ENCODE measurements around the gene LHFPL3.

Gene LHFPL3

DNA sequence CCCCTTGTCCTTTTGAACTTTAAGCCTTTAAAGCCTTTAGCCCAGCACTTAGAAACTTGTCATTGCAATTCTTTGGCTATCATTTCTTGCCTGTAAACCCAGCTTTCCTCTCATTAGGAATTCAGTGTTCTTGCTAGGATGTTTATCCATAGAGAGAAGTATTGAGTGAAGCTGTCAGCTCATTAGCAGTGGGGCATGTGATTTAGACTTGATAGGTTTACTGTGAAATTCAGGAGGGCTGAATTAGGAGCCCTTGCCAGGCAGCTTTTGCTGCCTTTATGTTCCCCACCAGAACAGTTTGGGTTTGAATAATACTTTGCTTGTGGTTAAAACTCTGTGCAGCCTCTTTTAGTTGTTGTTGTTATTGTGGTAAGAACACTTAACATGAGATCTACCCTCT lies 39.5 kb downstream of the LHFPL3 start:
- DNase-seq (ENCODE audit: insufficient read length, low spot score): no peak
- FAIRE-seq: no peak

- DNase-seq (ENCODE audit: insufficient read length, low spot score) (no peak), FAIRE-seq (no peak)
These were observed 43.0 kb downstream of the LHFPL3 start for GRCh38 chr7:104371216-104371979.

DNA sequence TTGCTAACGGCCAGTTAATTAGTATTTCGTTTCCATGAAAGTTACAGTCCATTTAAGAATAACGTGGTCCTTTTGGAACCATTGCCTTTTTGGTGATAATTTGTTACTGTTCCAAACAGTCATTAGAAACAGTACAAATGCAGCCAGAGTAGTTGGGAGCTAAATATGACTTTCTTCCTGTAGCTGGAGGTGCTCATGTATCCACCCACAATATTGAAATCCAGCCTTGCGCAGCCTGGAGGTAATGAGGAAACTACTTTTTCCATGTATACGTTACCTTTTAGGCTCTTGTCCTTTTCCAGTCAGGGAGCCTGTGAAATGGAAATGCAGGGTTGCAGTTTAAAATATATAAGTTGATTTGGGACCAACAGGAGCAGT lies 43.6 kb downstream of the LHFPL3 start:
- no peak for FAIRE-seq
- DNase-seq (ENCODE audit: insufficient read length, low spot score): no peak

DNA sequence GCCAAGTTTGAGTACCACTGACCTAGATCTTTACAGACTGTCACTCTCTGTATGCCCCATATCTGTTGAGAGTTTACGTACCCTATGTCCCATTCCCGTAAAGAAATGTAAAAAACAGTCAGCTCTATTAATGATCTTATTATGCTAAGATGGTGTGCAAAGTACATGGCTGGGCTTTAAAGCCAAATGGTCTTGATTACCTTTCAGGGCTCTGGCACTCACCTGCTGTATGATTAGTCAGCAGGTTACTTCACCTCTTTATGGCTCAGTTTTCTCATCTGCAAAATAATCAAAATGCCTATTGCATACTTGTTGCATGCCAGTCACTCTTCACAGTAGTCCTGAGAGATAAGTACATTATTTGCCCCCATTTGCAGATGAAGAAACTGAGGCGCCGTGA lies 54.2 kb downstream of the LHFPL3 start:
- FAIRE-seq (no peak), DNase-seq (ENCODE audit: insufficient read length, low spot score) (no peak)

- DNase-seq (ENCODE audit: insufficient read length, low spot score) (no peak), FAIRE-seq (no peak)
These were observed 58.5 kb downstream of the LHFPL3 start for GRCh38 chr7:104386943-104387342.

- FAIRE-seq (no peak), DNase-seq (ENCODE audit: insufficient read length, low spot score) (no peak)
These were observed 59.8 kb downstream of the LHFPL3 start for GRCh38 chr7:104388222-104388621.

DNA sequence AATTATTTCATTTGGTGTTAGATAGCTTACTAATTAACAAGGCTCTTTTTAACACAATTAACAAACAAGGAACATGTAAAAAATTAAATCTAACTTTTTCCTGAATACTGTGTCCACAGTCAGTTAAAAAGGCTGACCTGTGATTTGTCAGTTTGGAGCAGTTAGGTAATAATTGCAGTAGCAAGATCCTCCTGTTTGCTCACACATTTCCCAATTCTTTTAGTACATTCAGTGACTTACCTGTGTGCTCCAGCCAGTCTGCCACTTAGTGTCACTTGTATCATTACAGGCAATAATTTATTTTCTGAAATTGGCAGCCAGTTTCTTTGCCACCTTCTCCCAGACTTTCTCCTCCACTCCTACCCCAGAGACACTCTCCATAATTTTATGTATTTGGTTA lies 66.8 kb downstream of the LHFPL3 start:
- no peak for DNase-seq (ENCODE audit: insufficient read length, low spot score)
- FAIRE-seq: no peak

DNA sequence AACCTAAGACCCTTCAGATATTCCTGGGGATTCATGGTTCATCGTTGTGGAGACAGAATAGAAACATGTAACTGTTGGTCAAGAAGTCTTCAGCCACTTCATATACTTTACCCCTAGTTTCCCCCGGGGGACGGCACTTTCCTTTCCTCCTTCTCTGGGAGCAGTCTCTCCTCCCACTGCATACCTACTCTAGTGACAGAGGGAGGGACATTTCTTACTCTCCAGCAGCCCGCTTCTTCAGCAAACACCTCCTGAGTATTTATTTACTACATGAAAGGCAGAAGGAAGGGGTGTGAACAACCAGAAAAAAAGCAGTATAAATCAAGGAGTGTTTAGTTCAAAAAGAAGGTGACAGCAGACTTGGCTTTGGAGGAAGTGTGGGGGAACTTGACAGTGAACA lies 69.0 kb downstream of the LHFPL3 start:
- DNase-seq (ENCODE audit: insufficient read length, low spot score) (no peak), FAIRE-seq (no peak)

DNA sequence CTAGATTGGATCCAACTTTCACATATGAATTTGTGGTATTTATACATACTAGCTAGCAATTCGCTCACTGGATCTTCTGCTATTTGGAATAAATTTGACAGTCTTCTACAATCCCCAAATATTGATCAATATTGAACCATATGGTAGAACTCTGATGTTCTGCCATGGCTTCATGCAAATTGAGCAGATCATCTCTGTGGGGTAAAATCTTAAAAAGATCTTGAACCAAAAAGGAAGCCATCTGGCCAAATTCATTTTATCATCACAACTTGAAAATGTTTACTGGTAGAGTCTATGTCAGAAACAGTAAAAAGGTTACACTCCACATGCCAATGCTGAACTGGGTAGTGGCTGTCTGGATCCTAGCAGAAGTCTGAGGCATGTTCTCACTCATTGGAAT lies 80.0 kb downstream of the LHFPL3 start:
- DNase-seq (ENCODE audit: insufficient read length, low spot score): no peak
- FAIRE-seq: no peak

- FAIRE-seq: no peak
- no peak for DNase-seq (ENCODE audit: insufficient read length, low spot score)
These were observed 82.3 kb downstream of the LHFPL3 start for GRCh38 chr7:104410742-104411141.

- FAIRE-seq (no peak), DNase-seq (ENCODE audit: insufficient read length, low spot score) (no peak)
These were observed 84.5 kb downstream of the LHFPL3 start for GRCh38 chr7:104412911-104413310.

DNA sequence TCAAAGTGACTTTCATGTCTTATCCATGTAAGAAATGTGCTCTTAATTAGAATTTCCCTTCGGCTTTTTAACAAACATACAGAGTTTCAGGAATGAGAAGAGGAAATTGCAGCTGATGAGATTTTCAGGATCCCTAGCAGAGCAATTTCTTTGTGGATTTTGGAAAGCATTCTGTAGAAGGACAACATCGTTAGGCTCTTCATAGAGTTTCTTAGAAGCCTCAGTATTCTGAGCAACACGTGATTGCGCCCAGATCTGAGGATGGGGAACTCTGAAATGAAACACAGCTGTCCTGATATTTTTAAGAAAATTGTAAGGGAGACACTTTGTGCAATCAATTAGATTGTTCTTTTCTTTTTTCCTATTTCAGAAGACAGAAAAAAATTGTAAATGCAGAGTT lies 85.8 kb downstream of the LHFPL3 start:
- no peak for DNase-seq (ENCODE audit: insufficient read length, low spot score)
- FAIRE-seq: no peak

- no peak for DNase-seq (ENCODE audit: insufficient read length, low spot score)
- no peak for FAIRE-seq
These were observed 87.3 kb downstream of the LHFPL3 start for GRCh38 chr7:104415700-104416099.

- DNase-seq (ENCODE audit: insufficient read length, low spot score) (no peak), FAIRE-seq (no peak)
These were observed 88.5 kb downstream of the LHFPL3 start for GRCh38 chr7:104416866-104417393.

GRCh38 chr7:104431930-104432329 lies 103.5 kb downstream of the LHFPL3 start:
- no peak for FAIRE-seq
- no peak for DNase-seq (ENCODE audit: insufficient read length, low spot score)

GRCh38 chr7:104434129-104434528 lies 105.7 kb downstream of the LHFPL3 start:
- FAIRE-seq: no peak

GRCh38 chr7:104442481-104442880 lies 114.1 kb downstream of the LHFPL3 start:
- FAIRE-seq: no peak
- DNase-seq (ENCODE audit: insufficient read length, low spot score): no peak

More at GRCh38 chr7:104434129-104434528, 105.7 kb downstream of the LHFPL3 start:
- no peak for DNase-seq (ENCODE audit: insufficient read length, low spot score)

DNA sequence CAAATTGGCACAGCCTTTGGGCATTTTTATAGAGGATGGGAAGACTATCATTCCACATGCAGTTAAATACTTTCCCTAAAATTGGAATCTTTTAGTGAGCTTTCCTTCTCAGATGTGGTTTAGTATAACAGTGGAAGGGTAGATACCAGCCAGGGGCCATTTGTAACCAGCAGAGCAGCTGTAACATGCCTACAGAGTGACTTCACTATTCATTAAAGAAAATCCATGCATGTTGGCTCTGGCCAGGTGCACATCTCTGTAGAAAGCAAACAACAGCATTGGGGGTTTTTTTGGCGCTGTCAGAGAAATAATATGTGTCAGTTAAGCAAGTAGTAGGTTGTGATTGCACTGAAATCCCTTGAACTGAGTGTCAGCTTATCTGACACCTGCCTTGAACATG lies 115.6 kb downstream of the LHFPL3 start:
- FAIRE-seq (no peak), DNase-seq (ENCODE audit: insufficient read length, low spot score) (no peak)

DNA sequence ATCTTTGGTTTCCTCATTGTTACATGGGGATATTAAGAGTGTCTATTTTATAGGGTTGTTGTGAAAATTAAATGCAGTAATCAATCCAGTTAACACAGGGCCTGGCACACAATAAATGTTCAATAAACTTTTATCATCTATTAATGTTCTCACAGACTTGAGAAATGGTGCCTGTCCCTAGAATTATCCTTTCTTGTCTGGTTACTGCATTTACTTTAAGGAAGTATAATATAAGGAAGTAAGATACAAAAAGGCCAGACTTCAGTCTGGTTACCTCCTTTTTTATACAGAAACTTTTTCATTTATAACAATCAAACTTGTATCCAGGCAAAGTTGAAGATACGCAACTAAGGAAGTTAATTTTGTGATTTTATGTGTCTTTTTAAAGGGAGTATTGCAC lies 117.0 kb downstream of the LHFPL3 start:
- DNase-seq (ENCODE audit: insufficient read length, low spot score): no peak
- FAIRE-seq: no peak

DNA sequence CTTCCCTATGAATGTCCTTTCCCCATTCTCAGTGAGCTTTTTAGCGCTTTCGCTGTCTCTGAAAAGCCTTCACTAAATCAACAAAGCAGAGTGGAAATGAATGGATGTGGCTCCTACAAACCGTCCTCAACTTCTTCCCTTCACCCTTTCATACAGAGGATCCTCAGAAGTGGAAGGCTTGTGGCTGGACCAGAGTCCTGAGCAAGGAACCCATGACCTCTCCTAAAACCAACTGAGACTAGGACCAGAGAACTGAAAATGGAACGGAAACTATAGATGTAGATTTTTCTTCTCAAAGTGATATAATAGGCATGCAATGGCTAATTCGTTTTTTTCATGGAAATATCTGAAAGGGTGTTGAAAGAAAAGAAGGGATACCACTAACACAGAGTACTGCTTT lies 122.5 kb downstream of the LHFPL3 start:
- DNase-seq (ENCODE audit: insufficient read length, low spot score) (no peak), FAIRE-seq (no peak)

- FAIRE-seq (no peak), DNase-seq (ENCODE audit: insufficient read length, low spot score) (no peak)
These were observed 124.8 kb downstream of the LHFPL3 start for GRCh38 chr7:104453190-104453589.

- DNase-seq (ENCODE audit: insufficient read length, low spot score): no peak
- FAIRE-seq: no peak
These were observed 130.5 kb downstream of the LHFPL3 start for GRCh38 chr7:104458875-104459274.
